Esophagus squamous epithelium (tissue), 4 donors: ENCODE data around the gene NRCAM.

ENCODE experiments used
- POLR2A ChIP-seq, 4 donors: fragments of 450-650 bp; IDR thresholded peaks; one replicate each; pipeline ENCODE4 v1.6.1; 2017; ENCODE audit warnings: antibody characterized with exemption in 4 of 4, mild to moderate bottlenecking in 4 of 4, moderate library complexity in 3 of 4
- TF ChIP-seq, protein P1 (sequence below), 6 experiments: fragments of 450-650 bp in 4 of 6; fragments of 200-600 bp in 2 of 6; sonication (generic) in 2 of 6; IDR thresholded peaks; one replicate each; pipeline ENCODE4 v1.5.1; 2016 to 2019; ENCODE audit warnings: antibody characterized with exemption in 6 of 6, mild to moderate bottlenecking in 4 of 6, moderate library complexity in 4 of 6

- TF ChIP-seq, protein P1, sequence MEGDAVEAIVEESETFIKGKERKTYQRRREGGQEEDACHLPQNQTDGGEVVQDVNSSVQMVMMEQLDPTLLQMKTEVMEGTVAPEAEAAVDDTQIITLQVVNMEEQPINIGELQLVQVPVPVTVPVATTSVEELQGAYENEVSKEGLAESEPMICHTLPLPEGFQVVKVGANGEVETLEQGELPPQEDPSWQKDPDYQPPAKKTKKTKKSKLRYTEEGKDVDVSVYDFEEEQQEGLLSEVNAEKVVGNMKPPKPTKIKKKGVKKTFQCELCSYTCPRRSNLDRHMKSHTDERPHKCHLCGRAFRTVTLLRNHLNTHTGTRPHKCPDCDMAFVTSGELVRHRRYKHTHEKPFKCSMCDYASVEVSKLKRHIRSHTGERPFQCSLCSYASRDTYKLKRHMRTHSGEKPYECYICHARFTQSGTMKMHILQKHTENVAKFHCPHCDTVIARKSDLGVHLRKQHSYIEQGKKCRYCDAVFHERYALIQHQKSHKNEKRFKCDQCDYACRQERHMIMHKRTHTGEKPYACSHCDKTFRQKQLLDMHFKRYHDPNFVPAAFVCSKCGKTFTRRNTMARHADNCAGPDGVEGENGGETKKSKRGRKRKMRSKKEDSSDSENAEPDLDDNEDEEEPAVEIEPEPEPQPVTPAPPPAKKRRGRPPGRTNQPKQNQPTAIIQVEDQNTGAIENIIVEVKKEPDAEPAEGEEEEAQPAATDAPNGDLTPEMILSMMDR (IDR thresholded peaks at IDR 0.05) = no peak
- TF ChIP-seq POLR2A (IDR thresholded peaks at IDR 0.05) = no peak
These were observed 352.5 kb downstream of the NRCAM start for GRCh38 chr7:108103558-108104298.
